WTC11 (cell line): ENCODE data around the gene CCNF. TPM values are rescaled to one million over a fixed set of nuclear protein-coding genes. Genes with fewer than 3 reads are reported as not detected.
A peak's percentile ranks its signal among the peaks of the same experiment; 100 is the strongest.

Experiments used
- ATAC-seq: fragments of 200-7000 bp; cut with Tn5 transposase; 2 replicates; pipeline ENCODE4 v1.10.0; 2021; ENCODE audit warnings: mild to moderate bottlenecking, moderate library complexity
- CTCF ChIA-PET: fragments of 300-600 bp; sonication (Branson Sonifier 250); formaldehyde crosslinking; loops from one replicate; lab custom pipeline; 2021; ENCODE audit warnings: antibody characterized with exemption; lab: Charles Lee
- POLR2A ChIA-PET: fragments of 350-600 bp; sonication (Branson Sonifier 250); formaldehyde crosslinking; loops from one replicate; lab custom pipeline; 2021; ENCODE audit warnings: antibody characterized with exemption; lab: Charles Lee
- DNase-seq: peaks from one replicate; pipeline ENCODE4 v3.0.0; 2021; ENCODE audit warnings: low spot score
- H3K27ac Mint-ChIP-seq: 2 replicates; pipeline ENCODE4 v1.8.0; 2021; ENCODE audit warnings: mixed read lengths
- H3K27me3 Mint-ChIP-seq: 2 replicates; pipeline ENCODE4 v1.8.0; 2021; ENCODE audit warnings: low read depth, mild to moderate bottlenecking, moderate library complexity, mixed read lengths
- H3K36me3 Mint-ChIP-seq: 2 replicates; pipeline ENCODE4 v1.8.0; 2021; ENCODE audit warnings: mixed read lengths
- H3K4me1 Mint-ChIP-seq: 2 replicates; pipeline ENCODE4 v1.8.0; 2022; ENCODE audit warnings: mixed read lengths
- H3K4me3 Mint-ChIP-seq: 2 replicates; pipeline ENCODE4 v1.8.0; 2021; ENCODE audit warnings: mild to moderate bottlenecking, moderate library complexity, mixed read lengths
- H3K9me3 Mint-ChIP-seq: 2 replicates; pipeline ENCODE4 v1.8.0; 2021; ENCODE audit warnings: mixed read lengths
- ATF1 ChIP-seq: sonication (generic); formaldehyde crosslinking; IDR thresholded peaks from 2 replicates; pipeline ENCODE4 v1.8.1; 2023; ENCODE audit warnings: mild to moderate bottlenecking, moderate library complexity, missing genetic modification reagents
- ATF2 ChIP-seq: sonication (generic); formaldehyde crosslinking; IDR thresholded peaks from 2 replicates; pipeline ENCODE4 v1.8.1; 2022; ENCODE audit warnings: low read depth, missing genetic modification reagents, borderline replicate concordance
- ATF3 ChIP-seq: sonication (generic); formaldehyde crosslinking; conservative IDR thresholded peaks from 2 replicates; pipeline ENCODE4 v1.8.1; 2022; ENCODE audit warnings: mild to moderate bottlenecking, missing genetic modification reagents
- CREM ChIP-seq: sonication (generic); formaldehyde crosslinking; IDR thresholded peaks from 2 replicates; pipeline ENCODE4 v1.8.1; 2022; ENCODE audit warnings: mild to moderate bottlenecking, missing genetic modification reagents, moderate library complexity
- GABPB1 ChIP-seq: sonication (generic); formaldehyde crosslinking; IDR thresholded peaks from 2 replicates; pipeline ENCODE4 v1.8.1; 2023; ENCODE audit warnings: mild to moderate bottlenecking, missing genetic modification reagents
- IRF2 ChIP-seq: sonication (generic); formaldehyde crosslinking; IDR thresholded peaks from 2 replicates; pipeline ENCODE4 v1.8.0; 2022; ENCODE audit warnings: low read depth, missing genetic modification reagents, borderline replicate concordance
- NFE2L1 ChIP-seq: sonication (generic); formaldehyde crosslinking; IDR thresholded peaks from 2 replicates; pipeline ENCODE4 v1.8.1; 2023; ENCODE audit warnings: missing genetic modification reagents
- NR1H2 ChIP-seq: sonication (generic); formaldehyde crosslinking; IDR thresholded peaks from 2 replicates; pipeline ENCODE4 v1.9.0; 2021; ENCODE audit warnings: mild to moderate bottlenecking, moderate library complexity, missing genetic modification reagents
- NR3C1 ChIP-seq: sonication (generic); formaldehyde crosslinking; conservative IDR thresholded peaks from 2 replicates; pipeline ENCODE4 v1.8.1; 2023; ENCODE audit warnings: low read depth, mild to moderate bottlenecking, missing genetic modification reagents
- OVOL2 ChIP-seq: fragments of 250-450 bp; sonication (Bioruptor Pico); IDR thresholded peaks from 2 replicates; pipeline ENCODE4 v1.9.0; 2021; ENCODE audit warnings: mild to moderate bottlenecking, borderline replicate concordance
- RELA ChIP-seq: sonication (generic); formaldehyde crosslinking; IDR thresholded peaks from 2 replicates; pipeline ENCODE4 v1.8.1; 2022; ENCODE audit warnings: missing genetic modification reagents, mild to moderate bottlenecking, borderline replicate concordance
- SP1 ChIP-seq: sonication (generic); formaldehyde crosslinking; conservative IDR thresholded peaks from 2 replicates; pipeline ENCODE4 v1.8.1; 2022; ENCODE audit warnings: missing genetic modification reagents
- TP53 ChIP-seq: sonication (generic); formaldehyde crosslinking; IDR thresholded peaks from 2 replicates; pipeline ENCODE4 v1.8.1; 2023; ENCODE audit warnings: mild to moderate bottlenecking, missing genetic modification reagents
- ZNF317 ChIP-seq: sonication (generic); formaldehyde crosslinking; IDR thresholded peaks from 2 replicates; pipeline ENCODE4 v1.8.1; 2023; ENCODE audit warnings: low read depth, mild to moderate bottlenecking, moderate library complexity, missing genetic modification reagents, borderline replicate concordance
- ZNF423 ChIP-seq: fragments of 250-450 bp; sonication (Bioruptor Pico); IDR thresholded peaks from 2 replicates; pipeline ENCODE4 v2.1.2; 2022; ENCODE audit warnings: mild to moderate bottlenecking, moderate library complexity
- ZNF425 ChIP-seq: fragments of 250-450 bp; sonication (Bioruptor Pico); conservative IDR thresholded peaks from 2 replicates; pipeline ENCODE4 v1.9.0; 2021; ENCODE audit warnings: mild to moderate bottlenecking
- ZSCAN18 ChIP-seq: fragments of 250-450 bp; sonication (Bioruptor Pico); IDR thresholded peaks from 2 replicates; pipeline ENCODE4 v2.1.2; 2022; ENCODE audit warnings: mild to moderate bottlenecking, moderate library complexity
- total RNA-seq: library from RNA; stranded (reverse); gene quantifications from 3 replicates; pipeline ENCODE4 v1.2.3, GENCODE V29; 2021
- TF ChIP-seq, protein P1 (sequence below): sonication (generic); formaldehyde crosslinking; IDR thresholded peaks from 2 replicates; pipeline ENCODE4 v1.8.1; 2022; ENCODE audit warnings: mild to moderate bottlenecking, missing genetic modification reagents, moderate library complexity, borderline replicate concordance
- TF ChIP-seq, protein P2 (sequence below): sonication (generic); formaldehyde crosslinking; IDR thresholded peaks from 2 replicates; pipeline ENCODE4 v1.8.0; 2022; ENCODE audit warnings: mild to moderate bottlenecking, missing genetic modification reagents
- TF ChIP-seq, protein P3 (sequence below): sonication (generic); formaldehyde crosslinking; IDR thresholded peaks from 2 replicates; pipeline ENCODE4 v1.8.0; 2022; ENCODE audit warnings: mild to moderate bottlenecking, missing genetic modification reagents
- TF ChIP-seq, protein P4 (sequence below): sonication (generic); formaldehyde crosslinking; IDR thresholded peaks from 2 replicates; pipeline ENCODE4 v1.8.1; 2023; ENCODE audit warnings: mild to moderate bottlenecking, moderate library complexity, missing genetic modification reagents
- TF ChIP-seq, protein P5 (sequence below): sonication (generic); formaldehyde crosslinking; IDR thresholded peaks from 2 replicates; pipeline ENCODE4 v1.8.1; 2022; ENCODE audit warnings: missing genetic modification reagents, borderline replicate concordance
- TF ChIP-seq, protein P6 (sequence below): sonication (generic); formaldehyde crosslinking; IDR thresholded peaks from 2 replicates; pipeline ENCODE4 v1.8.1; 2023; ENCODE audit warnings: mild to moderate bottlenecking, missing genetic modification reagents, moderate library complexity

Gene CCNF
- total RNA-seq, 1 experiment from 2014 or later = 65.7 TPM

DNA sequence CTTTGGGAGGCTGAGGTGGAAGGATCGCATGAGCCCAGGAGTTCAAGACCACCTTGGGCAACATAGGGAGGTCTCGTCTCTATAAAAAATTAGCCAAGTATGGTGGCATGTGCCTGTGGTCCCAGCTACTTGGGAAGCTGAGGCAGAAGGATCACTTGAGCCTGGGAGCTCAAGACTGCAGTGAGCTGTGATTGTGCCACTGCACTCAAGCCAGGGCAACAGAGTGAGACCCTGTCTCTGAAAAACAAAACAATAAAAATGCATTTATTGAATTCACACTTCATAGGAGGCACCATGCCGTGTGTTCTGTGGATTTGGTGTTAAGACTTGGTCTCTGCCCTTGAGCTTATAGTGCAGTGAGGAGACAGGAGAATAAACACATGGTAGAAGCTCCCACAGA, 48.1 kb downstream of the CCNF start:
- H3K27me3 Mint-ChIP-seq = peaks cover 19% of the 10 kb centered on the region
- TF ChIP-seq ZSCAN18 (CRISPR knock-in tag) (no peak), SP1 (CRISPR knock-in tag) (no peak), ZNF425 (CRISPR knock-in tag) (no peak), NFE2L1 (CRISPR knock-in tag) (no peak), NR1H2 (CRISPR knock-in tag) (no peak), TP53 (no peak), RELA (no peak), GABPB1 (CRISPR knock-in tag) (no peak), NR3C1 (CRISPR knock-in tag) (no peak), CREM (no peak)
- TF ChIP-seq, protein P1, sequence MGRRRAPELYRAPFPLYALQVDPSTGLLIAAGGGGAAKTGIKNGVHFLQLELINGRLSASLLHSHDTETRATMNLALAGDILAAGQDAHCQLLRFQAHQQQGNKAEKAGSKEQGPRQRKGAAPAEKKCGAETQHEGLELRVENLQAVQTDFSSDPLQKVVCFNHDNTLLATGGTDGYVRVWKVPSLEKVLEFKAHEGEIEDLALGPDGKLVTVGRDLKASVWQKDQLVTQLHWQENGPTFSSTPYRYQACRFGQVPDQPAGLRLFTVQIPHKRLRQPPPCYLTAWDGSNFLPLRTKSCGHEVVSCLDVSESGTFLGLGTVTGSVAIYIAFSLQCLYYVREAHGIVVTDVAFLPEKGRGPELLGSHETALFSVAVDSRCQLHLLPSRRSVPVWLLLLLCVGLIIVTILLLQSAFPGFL (CRISPR knock-in tag) = no peak
- POLR2A ChIA-PET = no interaction called here
- H3K27ac Mint-ChIP-seq = peak overlapping the region; percentile 87; the same call in 1 of the 2 replicates
- DNase-seq = no peak
- no peaks in the 10 kb centered on the region for H3K36me3 Mint-ChIP-seq
- ATAC-seq = no peak
- H3K9me3 Mint-ChIP-seq = no peaks in the 10 kb centered on the region
- CTCF ChIA-PET = interaction anchor here (0.8 to 1.7 kb wide), 2 partner anchors 19 to 24 kb away, joined by 3 to 9 read pairs; no protein-coding TSS in a partner anchor
- no peak overlapping the region for H3K4me3 Mint-ChIP-seq
- peaks cover 8% of the 10 kb centered on the region for H3K4me1 Mint-ChIP-seq

DNA sequence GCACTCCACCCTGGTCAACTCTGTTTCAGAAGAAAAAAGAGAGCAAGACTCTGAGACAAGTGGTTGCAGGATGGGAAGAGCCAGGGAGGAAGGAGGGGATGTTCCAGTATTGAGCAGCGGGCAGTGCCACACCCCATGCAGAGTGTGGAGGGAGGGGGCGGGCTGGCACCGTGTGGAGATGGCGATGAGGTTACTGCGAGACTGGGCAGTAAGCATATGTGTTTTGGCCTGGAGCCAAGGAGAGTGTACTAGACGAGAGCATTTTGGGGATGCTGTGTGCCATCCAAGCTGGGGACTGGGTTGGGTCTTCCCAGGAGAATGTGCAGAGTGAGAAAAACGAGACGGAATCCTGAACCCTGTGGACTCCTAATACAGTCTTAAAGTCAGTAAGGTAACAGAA, 49.0 kb downstream of the CCNF start:
- Mint-ChIP-seq H3K36me3 (no peaks in the 10 kb centered on the region), H3K9me3 (no peaks in the 10 kb centered on the region), H3K4me3 (no peak overlapping the region), H3K4me1 (peaks cover 4% of the 10 kb centered on the region), H3K27ac (no peak overlapping the region), H3K27me3 (peaks cover 9% of the 10 kb centered on the region)
- ATAC-seq (no peak), DNase-seq (no peak)
- CTCF ChIA-PET = no interaction called here
- POLR2A ChIA-PET = no interaction called here
- TF ChIP-seq, protein P2, sequence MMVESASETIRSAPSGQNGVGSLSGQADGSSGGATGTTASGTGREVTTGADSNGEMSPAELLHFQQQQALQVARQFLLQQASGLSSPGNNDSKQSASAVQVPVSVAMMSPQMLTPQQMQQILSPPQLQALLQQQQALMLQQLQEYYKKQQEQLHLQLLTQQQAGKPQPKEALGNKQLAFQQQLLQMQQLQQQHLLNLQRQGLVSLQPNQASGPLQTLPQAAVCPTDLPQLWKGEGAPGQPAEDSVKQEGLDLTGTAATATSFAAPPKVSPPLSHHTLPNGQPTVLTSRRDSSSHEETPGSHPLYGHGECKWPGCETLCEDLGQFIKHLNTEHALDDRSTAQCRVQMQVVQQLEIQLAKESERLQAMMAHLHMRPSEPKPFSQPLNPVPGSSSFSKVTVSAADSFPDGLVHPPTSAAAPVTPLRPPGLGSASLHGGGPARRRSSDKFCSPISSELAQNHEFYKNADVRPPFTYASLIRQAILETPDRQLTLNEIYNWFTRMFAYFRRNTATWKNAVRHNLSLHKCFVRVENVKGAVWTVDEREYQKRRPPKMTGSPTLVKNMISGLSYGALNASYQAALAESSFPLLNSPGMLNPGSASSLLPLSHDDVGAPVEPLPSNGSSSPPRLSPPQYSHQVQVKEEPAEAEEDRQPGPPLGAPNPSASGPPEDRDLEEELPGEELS = no peak
- TF ChIP-seq OVOL2 (CRISPR knock-in tag) (no peak), ATF1 (CRISPR knock-in tag) (no peak), ATF3 (CRISPR knock-in tag) (no peak), ZNF317 (CRISPR knock-in tag) (no peak), SP1 (CRISPR knock-in tag) (no peak), IRF2 (CRISPR knock-in tag) (no peak), ZNF423 (CRISPR knock-in tag) (no peak), ATF2 (CRISPR knock-in tag) (no peak)
- TF ChIP-seq, protein P3, sequence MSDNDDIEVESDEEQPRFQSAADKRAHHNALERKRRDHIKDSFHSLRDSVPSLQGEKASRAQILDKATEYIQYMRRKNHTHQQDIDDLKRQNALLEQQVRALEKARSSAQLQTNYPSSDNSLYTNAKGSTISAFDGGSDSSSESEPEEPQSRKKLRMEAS = no peak
- TF ChIP-seq, protein P4, sequence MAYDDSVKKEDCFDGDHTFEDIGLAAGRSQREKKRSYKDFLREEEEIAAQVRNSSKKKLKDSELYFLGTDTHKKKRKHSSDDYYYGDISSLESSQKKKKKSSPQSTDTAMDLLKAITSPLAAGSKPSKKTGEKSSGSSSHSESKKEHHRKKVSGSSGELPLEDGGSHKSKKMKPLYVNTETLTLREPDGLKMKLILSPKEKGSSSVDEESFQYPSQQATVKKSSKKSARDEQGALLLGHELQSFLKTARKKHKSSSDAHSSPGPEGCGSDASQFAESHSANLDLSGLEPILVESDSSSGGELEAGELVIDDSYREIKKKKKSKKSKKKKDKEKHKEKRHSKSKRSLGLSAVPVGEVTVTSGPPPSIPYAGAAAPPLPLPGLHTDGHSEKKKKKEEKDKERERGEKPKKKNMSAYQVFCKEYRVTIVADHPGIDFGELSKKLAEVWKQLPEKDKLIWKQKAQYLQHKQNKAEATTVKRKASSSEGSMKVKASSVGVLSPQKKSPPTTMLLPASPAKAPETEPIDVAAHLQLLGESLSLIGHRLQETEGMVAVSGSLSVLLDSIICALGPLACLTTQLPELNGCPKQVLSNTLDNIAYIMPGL (CRISPR knock-in tag) = no peak
- TF ChIP-seq, protein P5, sequence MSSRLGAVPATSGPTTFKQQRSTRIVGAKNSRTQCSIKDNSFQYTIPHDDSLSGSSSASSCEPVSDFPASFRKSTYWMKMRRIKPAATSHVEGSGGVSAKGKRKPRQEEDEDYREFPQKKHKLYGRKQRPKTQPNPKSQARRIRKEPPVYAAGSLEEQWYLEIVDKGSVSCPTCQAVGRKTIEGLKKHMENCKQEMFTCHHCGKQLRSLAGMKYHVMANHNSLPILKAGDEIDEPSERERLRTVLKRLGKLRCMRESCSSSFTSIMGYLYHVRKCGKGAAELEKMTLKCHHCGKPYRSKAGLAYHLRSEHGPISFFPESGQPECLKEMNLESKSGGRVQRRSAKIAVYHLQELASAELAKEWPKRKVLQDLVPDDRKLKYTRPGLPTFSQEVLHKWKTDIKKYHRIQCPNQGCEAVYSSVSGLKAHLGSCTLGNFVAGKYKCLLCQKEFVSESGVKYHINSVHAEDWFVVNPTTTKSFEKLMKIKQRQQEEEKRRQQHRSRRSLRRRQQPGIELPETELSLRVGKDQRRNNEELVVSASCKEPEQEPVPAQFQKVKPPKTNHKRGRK (CRISPR knock-in tag) = no peak
- TF ChIP-seq, protein P6, sequence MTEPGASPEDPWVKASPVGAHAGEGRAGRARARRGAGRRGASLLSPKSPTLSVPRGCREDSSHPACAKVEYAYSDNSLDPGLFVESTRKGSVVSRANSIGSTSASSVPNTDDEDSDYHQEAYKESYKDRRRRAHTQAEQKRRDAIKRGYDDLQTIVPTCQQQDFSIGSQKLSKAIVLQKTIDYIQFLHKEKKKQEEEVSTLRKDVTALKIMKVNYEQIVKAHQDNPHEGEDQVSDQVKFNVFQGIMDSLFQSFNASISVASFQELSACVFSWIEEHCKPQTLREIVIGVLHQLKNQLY (CRISPR knock-in tag) = no peak
